ENCODE measurements around the gene D2HGDH. TPM values are rescaled to one million over a fixed set of nuclear protein-coding genes. Genes with fewer than 3 reads are reported as not detected.

The D2HGDH gene
- total and polyA plus RNA-seq, 2 of the 13 experiments (the other 11 are each of a cell fraction or from before 2014, with no cell fraction given) = 19.2 to 20.3 TPM

DNA sequence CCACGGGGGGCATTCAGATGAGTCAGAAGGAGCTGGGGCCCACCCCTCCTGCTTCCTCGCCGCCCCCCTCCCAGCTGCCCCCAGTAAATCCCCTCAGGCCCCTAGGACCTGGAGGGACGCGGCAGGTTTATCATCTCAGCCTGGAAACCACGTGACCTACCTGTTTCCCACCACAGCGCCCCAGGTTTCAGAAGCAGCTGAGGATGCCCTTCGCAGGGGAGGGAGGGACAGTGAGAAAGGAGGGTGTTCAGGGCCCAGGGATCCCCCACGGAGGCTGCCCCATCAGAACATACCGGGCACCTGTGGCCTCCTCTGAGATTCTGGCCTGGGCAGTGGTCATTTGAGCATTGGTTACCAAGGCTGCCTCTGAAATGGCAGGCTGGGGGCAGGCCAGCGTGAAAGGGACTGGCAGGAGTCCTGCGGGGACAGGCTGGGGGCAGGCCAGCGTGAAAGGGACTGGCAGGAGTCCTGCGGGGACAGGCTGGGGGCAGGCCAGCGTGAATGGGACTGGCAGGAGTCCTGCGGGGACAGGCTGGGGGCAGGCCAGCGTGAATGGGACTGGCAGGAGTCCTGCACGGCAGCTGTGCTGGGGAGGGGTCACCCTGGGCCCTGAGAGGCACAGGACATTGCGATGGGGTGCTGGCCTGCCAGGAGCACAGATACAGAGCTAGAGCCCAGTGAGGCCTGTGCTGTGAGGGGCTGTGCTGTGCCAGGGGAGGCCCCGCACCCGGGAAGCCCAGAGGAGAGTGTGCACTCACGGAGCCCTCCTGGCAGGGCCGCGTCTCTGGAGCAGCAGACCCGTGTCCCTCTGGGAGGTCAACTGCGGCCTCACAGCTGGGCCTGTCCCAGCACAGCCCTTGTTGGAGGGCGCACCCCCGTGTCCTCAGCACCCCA lies 76.1 kb downstream of the D2HGDH start (continued):
- TF ChIP-seq, protein P1, sequence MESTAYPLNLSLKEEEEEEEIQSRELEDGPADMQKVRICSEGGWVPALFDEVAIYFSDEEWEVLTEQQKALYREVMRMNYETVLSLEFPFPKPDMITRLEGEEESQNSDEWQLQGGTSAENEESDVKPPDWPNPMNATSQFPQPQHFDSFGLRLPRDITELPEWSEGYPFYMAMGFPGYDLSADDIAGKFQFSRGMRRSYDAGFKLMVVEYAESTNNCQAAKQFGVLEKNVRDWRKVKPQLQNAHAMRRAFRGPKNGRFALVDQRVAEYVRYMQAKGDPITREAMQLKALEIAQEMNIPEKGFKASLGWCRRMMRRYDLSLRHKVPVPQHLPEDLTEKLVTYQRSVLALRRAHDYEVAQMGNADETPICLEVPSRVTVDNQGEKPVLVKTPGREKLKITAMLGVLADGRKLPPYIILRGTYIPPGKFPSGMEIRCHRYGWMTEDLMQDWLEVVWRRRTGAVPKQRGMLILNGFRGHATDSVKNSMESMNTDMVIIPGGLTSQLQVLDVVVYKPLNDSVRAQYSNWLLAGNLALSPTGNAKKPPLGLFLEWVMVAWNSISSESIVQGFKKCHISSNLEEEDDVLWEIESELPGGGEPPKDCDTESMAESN (CRISPR knock-in tag; conservative IDR thresholded peaks at IDR 0.05) = 0 out of 2 replicates have a peak, but pooled peaks have one; percentile 46
- TF ChIP-seq, protein P2, sequence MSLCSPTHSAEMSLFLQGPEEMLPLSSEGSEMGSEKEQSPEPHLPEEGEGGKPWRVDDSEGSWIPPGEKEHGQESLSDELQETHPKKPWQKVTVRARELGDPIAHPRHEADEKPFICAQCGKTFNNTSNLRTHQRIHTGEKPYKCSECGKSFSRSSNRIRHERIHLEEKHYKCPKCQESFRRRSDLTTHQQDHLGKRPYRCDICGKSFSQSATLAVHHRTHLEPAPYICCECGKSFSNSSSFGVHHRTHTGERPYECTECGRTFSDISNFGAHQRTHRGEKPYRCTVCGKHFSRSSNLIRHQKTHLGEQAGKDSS (CRISPR knock-in tag; IDR thresholded peaks at IDR 0.05; ENCODE audit: borderline replicate concordance, low read depth) = 0 out of 2 replicates have a peak, but pooled peaks have one; percentile 49
- TF ChIP-seq, protein P3, sequence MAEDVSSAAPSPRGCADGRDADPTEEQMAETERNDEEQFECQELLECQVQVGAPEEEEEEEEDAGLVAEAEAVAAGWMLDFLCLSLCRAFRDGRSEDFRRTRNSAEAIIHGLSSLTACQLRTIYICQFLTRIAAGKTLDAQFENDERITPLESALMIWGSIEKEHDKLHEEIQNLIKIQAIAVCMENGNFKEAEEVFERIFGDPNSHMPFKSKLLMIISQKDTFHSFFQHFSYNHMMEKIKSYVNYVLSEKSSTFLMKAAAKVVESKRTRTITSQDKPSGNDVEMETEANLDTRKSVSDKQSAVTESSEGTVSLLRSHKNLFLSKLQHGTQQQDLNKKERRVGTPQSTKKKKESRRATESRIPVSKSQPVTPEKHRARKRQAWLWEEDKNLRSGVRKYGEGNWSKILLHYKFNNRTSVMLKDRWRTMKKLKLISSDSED (CRISPR knock-in tag; IDR thresholded peaks at IDR 0.05) = no peak
- TF ChIP-seq, protein P4, sequence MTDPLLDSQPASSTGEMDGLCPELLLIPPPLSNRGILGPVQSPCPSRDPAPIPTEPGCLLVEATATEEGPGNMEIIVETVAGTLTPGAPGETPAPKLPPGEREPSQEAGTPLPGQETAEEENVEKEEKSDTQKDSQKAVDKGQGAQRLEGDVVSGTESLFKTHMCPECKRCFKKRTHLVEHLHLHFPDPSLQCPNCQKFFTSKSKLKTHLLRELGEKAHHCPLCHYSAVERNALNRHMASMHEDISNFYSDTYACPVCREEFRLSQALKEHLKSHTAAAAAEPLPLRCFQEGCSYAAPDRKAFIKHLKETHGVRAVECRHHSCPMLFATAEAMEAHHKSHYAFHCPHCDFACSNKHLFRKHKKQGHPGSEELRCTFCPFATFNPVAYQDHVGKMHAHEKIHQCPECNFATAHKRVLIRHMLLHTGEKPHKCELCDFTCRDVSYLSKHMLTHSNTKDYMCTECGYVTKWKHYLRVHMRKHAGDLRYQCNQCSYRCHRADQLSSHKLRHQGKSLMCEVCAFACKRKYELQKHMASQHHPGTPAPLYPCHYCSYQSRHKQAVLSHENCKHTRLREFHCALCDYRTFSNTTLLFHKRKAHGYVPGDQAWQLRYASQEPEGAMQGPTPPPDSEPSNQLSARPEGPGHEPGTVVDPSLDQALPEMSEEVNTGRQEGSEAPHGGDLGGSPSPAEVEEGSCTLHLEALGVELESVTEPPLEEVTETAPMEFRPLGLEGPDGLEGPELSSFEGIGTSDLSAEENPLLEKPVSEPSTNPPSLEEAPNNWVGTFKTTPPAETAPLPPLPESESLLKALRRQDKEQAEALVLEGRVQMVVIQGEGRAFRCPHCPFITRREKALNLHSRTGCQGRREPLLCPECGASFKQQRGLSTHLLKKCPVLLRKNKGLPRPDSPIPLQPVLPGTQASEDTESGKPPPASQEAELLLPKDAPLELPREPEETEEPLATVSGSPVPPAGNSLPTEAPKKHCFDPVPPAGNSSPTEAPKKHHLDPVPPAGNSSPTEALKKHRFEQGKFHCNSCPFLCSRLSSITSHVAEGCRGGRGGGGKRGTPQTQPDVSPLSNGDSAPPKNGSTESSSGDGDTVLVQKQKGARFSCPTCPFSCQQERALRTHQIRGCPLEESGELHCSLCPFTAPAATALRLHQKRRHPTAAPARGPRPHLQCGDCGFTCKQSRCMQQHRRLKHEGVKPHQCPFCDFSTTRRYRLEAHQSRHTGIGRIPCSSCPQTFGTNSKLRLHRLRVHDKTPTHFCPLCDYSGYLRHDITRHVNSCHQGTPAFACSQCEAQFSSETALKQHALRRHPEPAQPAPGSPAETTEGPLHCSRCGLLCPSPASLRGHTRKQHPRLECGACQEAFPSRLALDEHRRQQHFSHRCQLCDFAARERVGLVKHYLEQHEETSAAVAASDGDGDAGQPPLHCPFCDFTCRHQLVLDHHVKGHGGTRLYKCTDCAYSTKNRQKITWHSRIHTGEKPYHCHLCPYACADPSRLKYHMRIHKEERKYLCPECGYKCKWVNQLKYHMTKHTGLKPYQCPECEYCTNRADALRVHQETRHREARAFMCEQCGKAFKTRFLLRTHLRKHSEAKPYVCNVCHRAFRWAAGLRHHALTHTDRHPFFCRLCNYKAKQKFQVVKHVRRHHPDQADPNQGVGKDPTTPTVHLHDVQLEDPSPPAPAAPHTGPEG (CRISPR knock-in tag; IDR thresholded peaks at IDR 0.05) = no peak
- TF ChIP-seq, protein P5, sequence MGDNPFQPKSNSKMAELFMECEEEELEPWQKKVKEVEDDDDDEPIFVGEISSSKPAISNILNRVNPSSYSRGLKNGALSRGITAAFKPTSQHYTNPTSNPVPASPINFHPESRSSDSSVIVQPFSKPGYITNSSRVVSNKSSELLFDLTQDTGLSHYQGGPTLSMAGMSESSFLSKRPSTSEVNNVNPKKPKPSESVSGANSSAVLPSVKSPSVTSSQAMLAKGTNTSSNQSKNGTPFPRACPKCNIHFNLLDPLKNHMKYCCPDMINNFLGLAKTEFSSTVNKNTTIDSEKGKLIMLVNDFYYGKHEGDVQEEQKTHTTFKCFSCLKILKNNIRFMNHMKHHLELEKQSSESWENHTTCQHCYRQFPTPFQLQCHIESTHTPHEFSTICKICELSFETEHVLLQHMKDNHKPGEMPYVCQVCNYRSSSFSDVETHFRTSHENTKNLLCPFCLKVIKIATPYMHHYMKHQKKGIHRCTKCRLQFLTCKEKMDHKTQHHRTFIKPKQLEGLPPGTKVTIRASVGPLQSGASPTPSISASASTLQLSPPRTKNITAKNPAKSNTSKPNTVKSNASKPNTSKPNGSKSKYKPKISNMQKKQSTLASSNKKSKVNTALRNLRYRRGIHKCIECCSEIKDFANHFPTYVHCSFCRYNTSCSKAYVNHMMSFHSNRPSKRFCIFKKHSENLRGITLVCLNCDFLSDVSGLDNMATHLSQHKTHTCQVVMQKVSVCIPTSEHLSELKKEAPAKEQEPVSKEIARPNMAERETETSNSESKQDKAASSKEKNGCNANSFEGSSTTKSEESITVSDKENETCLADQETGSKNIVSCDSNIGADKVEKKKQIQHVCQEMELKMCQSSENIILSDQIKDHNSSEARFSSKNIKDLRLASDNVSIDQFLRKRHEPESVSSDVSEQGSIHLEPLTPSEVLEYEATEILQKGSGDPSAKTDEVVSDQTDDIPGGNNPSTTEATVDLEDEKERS (CRISPR knock-in tag; IDR thresholded peaks at IDR 0.05) = 0 out of 2 replicates have a peak, but pooled peaks have one; percentile 8
- TF ChIP-seq ZFX (CRISPR knock-in tag; IDR thresholded peaks at IDR 0.05; ENCODE audit: low read depth) (0 out of 2 replicates have a peak, but pooled peaks have one; percentile 18), RFXAP (CRISPR knock-in tag; IDR thresholded peaks at IDR 0.05; ENCODE audit: borderline replicate concordance) (0 out of 2 replicates have a peak, but pooled peaks have one; percentile 37), ZNF350 (CRISPR knock-in tag; IDR thresholded peaks at IDR 0.05; ENCODE audit: borderline replicate concordance, low read depth) (peak; percentile 30; the same call in 1 of the 2 replicates), PCBP2 (optimal IDR thresholded peaks at IDR 0.05; ENCODE audit: low read depth, low read length, poor library complexity, severe bottlenecking) (no peak)

Measured in HepG2 (cell line).